Measurements from ENCODE around the gene LIFR.

DNA sequence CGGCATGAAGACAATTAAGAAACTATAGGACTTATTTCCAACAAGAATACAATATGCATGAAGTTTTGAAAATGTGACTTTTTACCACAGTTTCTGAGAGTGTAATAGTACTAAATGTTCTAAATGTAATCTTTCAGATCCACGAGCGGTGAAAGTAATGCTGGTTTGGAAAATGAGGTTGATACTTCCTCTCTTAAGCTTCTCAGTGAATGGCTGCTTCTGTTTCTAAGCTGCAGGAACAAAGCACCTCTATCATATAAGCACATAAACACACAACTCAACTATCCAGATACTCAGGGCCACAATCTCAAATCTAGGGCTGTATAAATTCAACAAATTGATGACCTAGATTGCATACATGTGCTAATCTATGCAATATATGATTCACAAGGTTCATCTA, 78.3 kb downstream of the LIFR start:
- no peak for TF ChIP-seq POLR2A (IDR thresholded peaks at IDR 0.05)
- TF ChIP-seq, protein P1, sequence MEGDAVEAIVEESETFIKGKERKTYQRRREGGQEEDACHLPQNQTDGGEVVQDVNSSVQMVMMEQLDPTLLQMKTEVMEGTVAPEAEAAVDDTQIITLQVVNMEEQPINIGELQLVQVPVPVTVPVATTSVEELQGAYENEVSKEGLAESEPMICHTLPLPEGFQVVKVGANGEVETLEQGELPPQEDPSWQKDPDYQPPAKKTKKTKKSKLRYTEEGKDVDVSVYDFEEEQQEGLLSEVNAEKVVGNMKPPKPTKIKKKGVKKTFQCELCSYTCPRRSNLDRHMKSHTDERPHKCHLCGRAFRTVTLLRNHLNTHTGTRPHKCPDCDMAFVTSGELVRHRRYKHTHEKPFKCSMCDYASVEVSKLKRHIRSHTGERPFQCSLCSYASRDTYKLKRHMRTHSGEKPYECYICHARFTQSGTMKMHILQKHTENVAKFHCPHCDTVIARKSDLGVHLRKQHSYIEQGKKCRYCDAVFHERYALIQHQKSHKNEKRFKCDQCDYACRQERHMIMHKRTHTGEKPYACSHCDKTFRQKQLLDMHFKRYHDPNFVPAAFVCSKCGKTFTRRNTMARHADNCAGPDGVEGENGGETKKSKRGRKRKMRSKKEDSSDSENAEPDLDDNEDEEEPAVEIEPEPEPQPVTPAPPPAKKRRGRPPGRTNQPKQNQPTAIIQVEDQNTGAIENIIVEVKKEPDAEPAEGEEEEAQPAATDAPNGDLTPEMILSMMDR (IDR thresholded peaks at IDR 0.05): no peak

Measured in body of pancreas (tissue), 4 donors.